ENCODE results near the gene HIVEP3.
A peak's percentile ranks its signal among the peaks of the same experiment; 100 is the strongest.

Gene HIVEP3

GRCh38 chr1:41918450-41919043 is at the start of gene HIVEP3:
HIVEP3 (minus strand) TSS chr1:41918922.
- H3K4me3 ChIP-seq (ENCODE audit: low read depth, low read length): peak within 1 kb of the TSS; percentile 76
- no peak for DNase-seq (ENCODE audit: low read depth)
- no peak for TF ChIP-seq CTCF (IDR thresholded peaks at IDR 0.05; ENCODE audit: low read depth, low read length, missing control alignments)

GRCh38 chr1:41964400-41964799 is 45.7 kb upstream of the HIVEP3 start:
- H3K4me3 ChIP-seq (ENCODE audit: low read depth, low read length): no peak overlapping the region
- TF ChIP-seq CTCF (IDR thresholded peaks at IDR 0.05; ENCODE audit: low read depth, low read length, missing control alignments): no peak
- DNase-seq (ENCODE audit: low read depth): no peak

- no peak for DNase-seq (ENCODE audit: low read depth)
Observed at GRCh38 chr1:41963636-41964035, 44.9 kb upstream of the HIVEP3 start.

GRCh38 chr1:41958015-41958673 is 39.4 kb upstream of the HIVEP3 start:
- DNase-seq (ENCODE audit: low read depth): no peak
- no peak for TF ChIP-seq CTCF (IDR thresholded peaks at IDR 0.05; ENCODE audit: low read depth, low read length, missing control alignments)
- no peak overlapping the region for H3K4me3 ChIP-seq (ENCODE audit: low read depth, low read length)

More at GRCh38 chr1:41963636-41964035, 44.9 kb upstream of the HIVEP3 start:
- no peak overlapping the region for H3K4me3 ChIP-seq (ENCODE audit: low read depth, low read length)
- TF ChIP-seq CTCF (IDR thresholded peaks at IDR 0.05; ENCODE audit: low read depth, low read length, missing control alignments): no peak

- no peak overlapping the region for H3K4me3 ChIP-seq (ENCODE audit: low read depth, low read length)
- DNase-seq (ENCODE audit: low read depth): no peak
- TF ChIP-seq CTCF (IDR thresholded peaks at IDR 0.05; ENCODE audit: low read depth, low read length, missing control alignments): no peak
Observed at GRCh38 chr1:41957568-41957967, 38.8 kb upstream of the HIVEP3 start.

GRCh38 chr1:41955461-41956159 is 36.9 kb upstream of the HIVEP3 start:
- no peak overlapping the region for H3K4me3 ChIP-seq (ENCODE audit: low read depth, low read length)
- TF ChIP-seq CTCF (IDR thresholded peaks at IDR 0.05; ENCODE audit: low read depth, low read length, missing control alignments): no peak
- DNase-seq (ENCODE audit: low read depth): no peak

Measured in GM12864 (cell line).